OCI-LY3 (cell line): ENCODE data around the gene LMTK3.

Experiments used
- EZH2phosphoT487 ChIP-seq: fragments of 200-600 bp; shearing (Covaris generic); IDR thresholded peaks from 2 replicates; pipeline ENCODE4 v1.6.1; 2018; ENCODE audit warnings: antibody characterized with exemption, mixed run types, low read depth
- TF ChIP-seq, protein P1 (sequence below): fragments of 200-600, 300-600 bp; sonication (generic); IDR thresholded peaks from 2 replicates; pipeline ENCODE4 v1.5.1; 2014; ENCODE audit warnings: antibody characterized with exemption, low read length, low read depth

- TF ChIP-seq, protein P1, sequence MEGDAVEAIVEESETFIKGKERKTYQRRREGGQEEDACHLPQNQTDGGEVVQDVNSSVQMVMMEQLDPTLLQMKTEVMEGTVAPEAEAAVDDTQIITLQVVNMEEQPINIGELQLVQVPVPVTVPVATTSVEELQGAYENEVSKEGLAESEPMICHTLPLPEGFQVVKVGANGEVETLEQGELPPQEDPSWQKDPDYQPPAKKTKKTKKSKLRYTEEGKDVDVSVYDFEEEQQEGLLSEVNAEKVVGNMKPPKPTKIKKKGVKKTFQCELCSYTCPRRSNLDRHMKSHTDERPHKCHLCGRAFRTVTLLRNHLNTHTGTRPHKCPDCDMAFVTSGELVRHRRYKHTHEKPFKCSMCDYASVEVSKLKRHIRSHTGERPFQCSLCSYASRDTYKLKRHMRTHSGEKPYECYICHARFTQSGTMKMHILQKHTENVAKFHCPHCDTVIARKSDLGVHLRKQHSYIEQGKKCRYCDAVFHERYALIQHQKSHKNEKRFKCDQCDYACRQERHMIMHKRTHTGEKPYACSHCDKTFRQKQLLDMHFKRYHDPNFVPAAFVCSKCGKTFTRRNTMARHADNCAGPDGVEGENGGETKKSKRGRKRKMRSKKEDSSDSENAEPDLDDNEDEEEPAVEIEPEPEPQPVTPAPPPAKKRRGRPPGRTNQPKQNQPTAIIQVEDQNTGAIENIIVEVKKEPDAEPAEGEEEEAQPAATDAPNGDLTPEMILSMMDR = no peak
- TF ChIP-seq EZH2phosphoT487 = no peak
Measured at GRCh38 chr19:48543121-48543710, 31.6 kb upstream of the LMTK3 start.
